Measurements from ENCODE around the gene MTUS2.

DNA sequence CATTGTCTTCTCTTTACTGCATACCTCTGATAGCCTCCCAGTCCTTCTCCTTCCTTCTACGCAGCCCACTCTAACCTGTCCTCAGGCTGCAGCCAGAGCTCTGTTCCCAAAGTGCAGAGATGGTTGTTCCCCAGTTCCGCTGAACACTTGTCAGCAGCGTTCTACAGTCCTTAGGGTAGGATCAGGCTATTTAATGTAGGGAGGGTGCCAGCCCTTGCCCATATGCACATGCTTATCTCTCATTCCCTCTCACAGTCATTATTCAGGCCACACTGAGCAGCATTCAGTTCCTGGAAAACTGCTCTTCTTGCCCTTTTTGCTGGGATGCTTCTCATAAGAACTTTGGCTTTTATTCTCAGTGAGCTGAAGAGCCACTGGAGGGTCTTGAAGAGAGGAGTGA lies 180.7 kb downstream of the MTUS2 start:
- TF ChIP-seq, protein P1, sequence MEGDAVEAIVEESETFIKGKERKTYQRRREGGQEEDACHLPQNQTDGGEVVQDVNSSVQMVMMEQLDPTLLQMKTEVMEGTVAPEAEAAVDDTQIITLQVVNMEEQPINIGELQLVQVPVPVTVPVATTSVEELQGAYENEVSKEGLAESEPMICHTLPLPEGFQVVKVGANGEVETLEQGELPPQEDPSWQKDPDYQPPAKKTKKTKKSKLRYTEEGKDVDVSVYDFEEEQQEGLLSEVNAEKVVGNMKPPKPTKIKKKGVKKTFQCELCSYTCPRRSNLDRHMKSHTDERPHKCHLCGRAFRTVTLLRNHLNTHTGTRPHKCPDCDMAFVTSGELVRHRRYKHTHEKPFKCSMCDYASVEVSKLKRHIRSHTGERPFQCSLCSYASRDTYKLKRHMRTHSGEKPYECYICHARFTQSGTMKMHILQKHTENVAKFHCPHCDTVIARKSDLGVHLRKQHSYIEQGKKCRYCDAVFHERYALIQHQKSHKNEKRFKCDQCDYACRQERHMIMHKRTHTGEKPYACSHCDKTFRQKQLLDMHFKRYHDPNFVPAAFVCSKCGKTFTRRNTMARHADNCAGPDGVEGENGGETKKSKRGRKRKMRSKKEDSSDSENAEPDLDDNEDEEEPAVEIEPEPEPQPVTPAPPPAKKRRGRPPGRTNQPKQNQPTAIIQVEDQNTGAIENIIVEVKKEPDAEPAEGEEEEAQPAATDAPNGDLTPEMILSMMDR (IDR thresholded peaks at IDR 0.05): no peak
- TF ChIP-seq POLR2AphosphoS5 (IDR thresholded peaks at IDR 0.05): no peak
